Stomach (tissue), 9 donors: ENCODE measurements around the gene ASNSD1. TPM values are rescaled to one million over a fixed set of nuclear protein-coding genes. Genes with fewer than 3 reads are reported as not detected.
A peak's percentile ranks its signal among the peaks of the same experiment; 100 is the strongest.
"Not testable (repeated sequence)": the region's sequence is repeated elsewhere in the genome, so short reads cannot be mapped to it uniquely, and the experiment has no call there.

Experiments used
- DNase-seq, 2 donors: peaks; one replicate each; pipeline versions ENCODE4 v3.0.0 to v3.0.0-alpha.2; 2013 to 2019
- H3K27ac ChIP-seq, 5 donors: fragments of 200-600 bp in 4 of 5; sonication (generic) in 4 of 5; one replicate each; pipeline ENCODE4 v1.5.1; 2013 to 2019; ENCODE audit warnings: mild to moderate bottlenecking in 1 of 5, moderate library complexity in 1 of 5
- H3K27me3 ChIP-seq, 3 donors: fragments of 200-600 bp; sonication (generic); one replicate each; pipeline ENCODE4 v1.5.1; 2017 to 2019; ENCODE audit warnings: mixed run types in 1 of 3
- H3K36me3 ChIP-seq, 4 donors: fragments of 200-600 bp; sonication (generic); 1 replicate in 3 of 4; 2 replicates in 1 of 4; pipeline ENCODE4 v1.5.1; 2016 to 2019
- H3K4me1 ChIP-seq, 4 donors: fragments of 200-600 bp; sonication (generic); one replicate each; pipeline ENCODE4 v1.5.1; 2016 to 2019
- H3K4me3 ChIP-seq, 4 donors: fragments of 200-600 bp; sonication (generic) in 3 of 4; one replicate each; pipeline ENCODE4 v1.5.1; 2016 to 2019; ENCODE audit warnings: mild to moderate bottlenecking in 1 of 4
- H3K9me3 ChIP-seq, 4 donors: fragments of 200-600 bp; sonication (generic); one replicate each; pipeline ENCODE4 v1.5.1; 2016 to 2019
- CTCF ChIP-seq, 7 experiments: fragments of 450-650 bp in 4 of 7; fragments of 200-600 bp in 3 of 7; sonication (generic) in 3 of 7; IDR thresholded peaks; one replicate each; pipeline ENCODE4 v1.5.1; 2016 to 2019; ENCODE audit warnings: antibody characterized with exemption in 7 of 7, control low read depth in 2 of 7, mild to moderate bottlenecking in 1 of 7
- EP300 ChIP-seq: sonication (generic); formaldehyde crosslinking; IDR thresholded peaks from one replicate; pipeline ENCODE4 v1.6.1; 2017; ENCODE audit warnings: antibody characterized with exemption
- POLR2A ChIP-seq, 4 donors: fragments of 450-650 bp; IDR thresholded peaks; one replicate each; pipeline ENCODE4 v1.6.1; 2016; ENCODE audit warnings: antibody characterized with exemption in 4 of 4, control low read depth in 2 of 4, mild to moderate bottlenecking in 1 of 4, moderate library complexity in 1 of 4
- POLR2AphosphoS5 ChIP-seq, 3 donors: sonication (generic); formaldehyde crosslinking; IDR thresholded peaks; one replicate each; pipeline ENCODE4 v1.6.1; 2016; ENCODE audit warnings: antibody characterized with exemption in 3 of 3
- WGBS, 5 donors: extraction: QIAGEN DNeasy Blood & Tissue Kit in 3 of 5; methylation state at CpG; one replicate each; pipeline versions ENCODE4 v1.1.5 to v1.1.7; 2013 to 2018; 5-methylcytosine and 5-hydroxymethylcytosine counted together
- intact Hi-C: fragments of 100-400 bp; cut with DNase I; formaldehyde crosslinking; loops from one replicate; pipeline ENCODE4 v1.15.1; 2023; ENCODE audit warnings: low total_unique reads
- polyA plus RNA-seq, 3 donors: library from polyadenylated mRNA; stranded (reverse); fragments of 200-250 nt; gene quantifications; one replicate each; pipeline ENCODE4 v1.2.3, GENCODE V29; 2013
- total RNA-seq, 5 donors: library from RNA; depleted of rRNA; stranded (reverse); fragments of >200 nt; gene quantifications; one replicate each; pipeline versions ENCODE4 v1.1.0 to v1.2.3, GENCODE V29; 2014 to 2016
- donor health status: healthy with polysubstance abuse.
- donor health status: Bipolar disorder and iron deficiency.
- donor health status: healthy.

Gene ASNSD1
- total and polyA plus RNA-seq, 8 donors: 12.3 to 143 (median 35.2) TPM

DNA sequence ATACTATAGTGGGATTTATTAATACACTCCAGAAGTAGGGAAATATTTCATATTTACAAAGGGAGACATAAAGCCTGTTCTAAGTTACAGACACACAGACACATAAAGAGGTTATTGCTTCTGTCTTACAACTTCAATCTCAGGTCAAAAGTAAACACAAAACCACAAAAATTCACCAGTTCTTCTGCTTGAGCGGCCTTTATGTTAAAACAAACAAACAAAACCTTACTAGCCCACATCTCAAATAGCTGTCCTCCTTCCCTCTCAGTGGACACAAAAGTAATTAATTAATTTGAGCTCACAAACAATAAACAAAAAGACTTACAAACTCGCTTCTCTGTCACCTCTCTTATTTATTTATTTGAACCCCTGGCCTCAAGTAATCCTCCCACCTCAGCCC is 1.5 kb upstream of the ASNSD1 start:
- Histone ChIP-seq H3K4me3 (no peak overlapping the region), H3K27ac (no peak overlapping the region), H3K4me1 (peaks cover 19 to 57% (median 35%) of the 10 kb centered on the region in 4 donors), H3K9me3 (no peaks in the 10 kb centered on the region), H3K27me3 (no peaks in the 10 kb centered on the region), H3K36me3 (peaks cover 0 to 5% (median 0%) of the 10 kb centered on the region in 4 donors)
- intact Hi-C loops: no loop called here
- TF ChIP-seq EP300: no peak
- TF ChIP-seq POLR2A (IDR thresholded peaks at IDR 0.05): no peak
- TF ChIP-seq POLR2AphosphoS5 (IDR thresholded peaks at IDR 0.05): no peak
- 26 to 45% (median 31%) methylated on average over 2 of the region's 2 CpGs for WGBS, 5 donors
- DNase-seq: no peak

- WGBS, 5 donors: 11 to 17% (median 14%) methylated on average over 4 of the region's 4 CpGs
- intact Hi-C loops: no loop called here
These were observed 484 bp upstream of the ASNSD1 start for GRCh38 chr2:189660803-189661147.

DNA sequence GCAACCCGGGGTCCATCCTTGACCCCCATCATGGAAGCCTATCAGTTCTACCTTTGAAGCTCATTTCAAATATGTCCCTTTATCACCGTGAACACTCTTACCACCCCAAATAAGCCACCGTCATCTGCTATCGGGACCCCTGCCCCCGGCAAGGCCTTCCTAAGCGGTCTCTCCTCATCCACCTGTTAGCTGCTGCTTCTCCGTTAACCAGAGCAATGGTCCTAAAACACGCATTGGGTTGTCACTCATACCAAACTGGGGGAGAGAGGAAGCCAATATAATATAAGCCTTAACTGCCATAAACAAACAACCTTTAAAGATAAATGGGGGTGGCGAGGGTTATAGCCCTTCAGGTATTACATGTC is 680 bp downstream of the ASNSD1 start:
- Histone ChIP-seq H3K4me1 (peaks cover 19 to 62% (median 40%) of the 10 kb centered on the region in 4 donors), H3K27ac (peak overlapping the region in 4 of 5 donors; percentile 77 to 96 (median 90)), H3K27me3 (no peaks in the 10 kb centered on the region), H3K4me3 (peak overlapping the region; percentile 62 to 96 (median 84)), H3K36me3 (peaks cover 0 to 22% (median 16%) of the 10 kb centered on the region in 4 donors), H3K9me3 (no peaks in the 10 kb centered on the region)
- intact Hi-C loops: no loop called here
- TF ChIP-seq POLR2AphosphoS5 (IDR thresholded peaks at IDR 0.05) (no peak), CTCF (IDR thresholded peaks at IDR 0.05) (no peak), POLR2A (IDR thresholded peaks at IDR 0.05) (no peak), EP300 (no peak)
- WGBS, 5 donors: 3 to 6% (median 3%) methylated on average over 9 of the region's 9 CpGs
- peak in 1 of 2 donors; percentile 21 for DNase-seq

More at GRCh38 chr2:189660803-189661147, 484 bp upstream of the ASNSD1 start:
- TF ChIP-seq CTCF (IDR thresholded peaks at IDR 0.05) (no peak), POLR2AphosphoS5 (IDR thresholded peaks at IDR 0.05) (no peak), EP300 (no peak), POLR2A (IDR thresholded peaks at IDR 0.05) (no peak)
- Histone ChIP-seq H3K27me3 (no peaks in the 10 kb centered on the region), H3K27ac (peak overlapping the region in 1 of 5 donors; percentile 95), H3K4me1 (peaks cover 19 to 62% (median 38%) of the 10 kb centered on the region in 4 donors), H3K9me3 (no peaks in the 10 kb centered on the region), H3K4me3 (no peak overlapping the region), H3K36me3 (peaks cover 0 to 11% (median 4%) of the 10 kb centered on the region in 4 donors)
- no peak for DNase-seq

DNA sequence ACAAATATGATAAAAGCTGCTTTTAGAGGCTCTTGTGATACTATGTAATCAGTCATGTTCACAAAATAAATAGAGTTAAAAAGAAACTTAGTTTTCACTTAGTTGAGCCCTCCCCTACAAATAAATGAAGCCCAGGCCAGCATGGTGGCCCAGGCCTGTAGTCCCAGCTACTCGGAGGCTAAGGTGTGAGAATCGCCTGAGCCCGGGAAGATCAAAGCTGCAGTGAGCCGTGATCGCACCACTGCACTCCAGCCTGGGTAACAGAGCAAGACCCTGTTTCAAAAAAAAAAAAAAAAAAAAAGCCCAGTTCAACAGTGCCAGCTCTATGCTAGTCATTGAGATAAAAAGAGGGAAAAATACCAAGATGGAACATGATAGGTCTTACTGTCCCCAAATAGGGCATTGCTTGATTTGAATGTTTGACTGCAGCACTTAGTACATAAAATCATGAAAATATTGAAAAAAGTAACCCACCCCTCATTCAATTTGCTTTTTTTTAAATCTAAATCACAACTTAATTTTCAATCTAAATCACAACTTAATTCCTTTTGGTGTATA is 1.5 kb downstream of the ASNSD1 start:
- H3K4me1 ChIP-seq: peaks cover 16 to 62% (median 40%) of the 10 kb centered on the region in 4 donors
- TF ChIP-seq POLR2AphosphoS5 (IDR thresholded peaks at IDR 0.05) (no peak), POLR2A (IDR thresholded peaks at IDR 0.05) (no peak), EP300 (no peak), CTCF (IDR thresholded peaks at IDR 0.05) (no peak)
- peaks cover 0 to 30% (median 24%) of the 10 kb centered on the region in 4 donors for H3K36me3 ChIP-seq
- intact Hi-C loops: no loop called here
- 33 to 67% (median 50%) methylated on average over 5 of the region's 5 CpGs for WGBS, 5 donors
- peak in 1 of 2 donors; percentile 17 for DNase-seq
- peak overlapping the region in 1 of 5 donors; percentile 96 for H3K27ac ChIP-seq
- no peaks in the 10 kb centered on the region for H3K9me3 ChIP-seq
- no peaks in the 10 kb centered on the region for H3K27me3 ChIP-seq
- peak overlapping the region; percentile 62 to 96 (median 84) for H3K4me3 ChIP-seq

DNA sequence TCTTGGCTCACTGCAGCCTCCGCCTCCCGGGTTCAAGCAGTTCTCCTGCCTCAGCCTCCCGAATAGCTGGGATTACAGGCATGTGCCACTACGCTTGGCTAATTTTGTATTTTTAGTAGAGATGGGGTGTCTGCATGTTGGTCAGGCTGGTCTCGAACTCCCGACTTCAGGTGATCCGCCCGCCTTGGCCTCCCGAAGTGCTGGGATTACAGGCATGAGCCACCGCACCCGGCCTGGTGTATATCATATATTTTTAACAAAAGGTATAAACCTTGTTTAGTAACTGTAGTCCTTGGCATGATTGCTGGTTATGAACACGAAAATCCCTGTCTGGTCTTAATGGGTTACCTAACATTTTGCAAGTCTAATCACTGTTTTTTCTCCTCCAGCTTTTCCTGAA is 2.1 kb downstream of the ASNSD1 start:
- 96 to 97% (median 96%) methylated on average over 12 of the region's 12 CpGs for whole genome bisulfite sequencing, 5 donors

More for the DNA sequence above, 2.1 kb downstream of the ASNSD1 start:
- H3K4me1 ChIP-seq: peaks cover 15 to 58% (median 35%) of the 10 kb centered on the region in 4 donors
- intact Hi-C loops, DNase-seq, H3K27me3 ChIP-seq, H3K27ac ChIP-seq, H3K9me3 ChIP-seq, H3K4me3 ChIP-seq: not testable (repeated sequence)
- peaks cover 5 to 36% (median 30%) of the 10 kb centered on the region in 4 donors for H3K36me3 ChIP-seq
